Ovary (tissue), 3 donors: ENCODE results near the gene ATP2C1.

Experiments used
- EP300 ChIP-seq: sonication (generic); formaldehyde crosslinking; IDR thresholded peaks from one replicate; pipeline ENCODE4 v1.6.1; 2017; ENCODE audit warnings: antibody characterized with exemption
- POLR2A ChIP-seq: fragments of 450-650 bp; IDR thresholded peaks from one replicate; pipeline ENCODE4 v1.6.1; 2017; ENCODE audit warnings: antibody characterized with exemption, mild to moderate bottlenecking, moderate library complexity
- TF ChIP-seq, protein P1 (sequence below), 3 donors: fragments of 450-650 bp in 2 of 3; fragments of 200-600 bp in 1 of 3; IDR thresholded peaks; one replicate each; pipeline versions ENCODE4 v1.5.1 to v1.8.0; 2016 to 2022; ENCODE audit warnings: antibody characterized with exemption in 3 of 3, mild to moderate bottlenecking in 1 of 3
- donor health status: DM: no; HTN: no; CAD: no.

DNA sequence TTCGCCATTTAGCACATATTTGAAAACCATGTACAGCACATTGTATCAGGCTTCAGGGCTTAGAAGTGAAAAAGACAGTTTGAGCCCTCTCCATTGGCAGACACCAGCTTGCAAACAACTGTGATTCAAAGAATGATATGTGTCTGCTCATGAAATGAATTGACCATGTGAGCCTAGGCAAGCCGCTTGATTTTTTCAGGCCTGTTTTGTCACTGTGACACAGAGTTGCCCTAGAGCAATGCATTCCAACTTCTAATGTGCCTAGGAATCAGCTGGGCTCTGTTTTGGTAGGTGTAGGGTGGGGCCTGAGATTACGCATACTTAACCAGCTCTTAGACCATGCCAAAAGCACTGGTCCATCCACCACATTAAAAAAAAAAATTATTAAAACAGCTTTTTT, 53.0 kb downstream of the ATP2C1 start:
- TF ChIP-seq, protein P1, sequence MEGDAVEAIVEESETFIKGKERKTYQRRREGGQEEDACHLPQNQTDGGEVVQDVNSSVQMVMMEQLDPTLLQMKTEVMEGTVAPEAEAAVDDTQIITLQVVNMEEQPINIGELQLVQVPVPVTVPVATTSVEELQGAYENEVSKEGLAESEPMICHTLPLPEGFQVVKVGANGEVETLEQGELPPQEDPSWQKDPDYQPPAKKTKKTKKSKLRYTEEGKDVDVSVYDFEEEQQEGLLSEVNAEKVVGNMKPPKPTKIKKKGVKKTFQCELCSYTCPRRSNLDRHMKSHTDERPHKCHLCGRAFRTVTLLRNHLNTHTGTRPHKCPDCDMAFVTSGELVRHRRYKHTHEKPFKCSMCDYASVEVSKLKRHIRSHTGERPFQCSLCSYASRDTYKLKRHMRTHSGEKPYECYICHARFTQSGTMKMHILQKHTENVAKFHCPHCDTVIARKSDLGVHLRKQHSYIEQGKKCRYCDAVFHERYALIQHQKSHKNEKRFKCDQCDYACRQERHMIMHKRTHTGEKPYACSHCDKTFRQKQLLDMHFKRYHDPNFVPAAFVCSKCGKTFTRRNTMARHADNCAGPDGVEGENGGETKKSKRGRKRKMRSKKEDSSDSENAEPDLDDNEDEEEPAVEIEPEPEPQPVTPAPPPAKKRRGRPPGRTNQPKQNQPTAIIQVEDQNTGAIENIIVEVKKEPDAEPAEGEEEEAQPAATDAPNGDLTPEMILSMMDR (IDR thresholded peaks at IDR 0.05), result no peak
- TF ChIP-seq POLR2A (no peak), EP300 (no peak)
